Keratinocyte (primary cell): ENCODE results near the gene ZNF132. TPM values are rescaled to one million over a fixed set of nuclear protein-coding genes. Genes with fewer than 3 reads are reported as not detected.

Source experiments
- DNase-seq: peaks from one replicate; pipeline ENCODE4 v3.0.0-alpha.2; 2011; ENCODE audit warnings: low read depth, missing footprints, low spot score
- FAIRE-seq: peaks from 2 replicates; lab custom pipeline; 2011; peaks lifted over from hg19 to GRCh38; lab: Jason Lieb, UNC
- H2AFZ ChIP-seq: 2 replicates; pipeline ENCODE4 v1.6.0; 2012; ENCODE audit warnings: low read length, control low read depth, inconsistent platforms; ENCODE audit not compliant: control insufficient read depth
- H3K27ac ChIP-seq: 2 replicates; pipeline ENCODE4 v1.5.1; 2011; ENCODE audit warnings: low read length; ENCODE audit not compliant: control insufficient read depth, insufficient read depth
- H3K27me3 ChIP-seq: 3 replicates; pipeline ENCODE4 v1.6.0; 2011; ENCODE audit warnings: low read length; ENCODE audit not compliant: control insufficient read depth, insufficient read depth; ENCODE audit errors: extremely low read depth
- H3K36me3 ChIP-seq, 2 experiments: 2 replicates in 1 of 2; 3 replicates in 1 of 2; pipeline ENCODE4 v1.5.1; 2011; ENCODE audit warnings: low read length in 2 of 2, mild to moderate bottlenecking in 1 of 2; ENCODE audit not compliant: control insufficient read depth in 2 of 2, insufficient read depth in 2 of 2; ENCODE audit errors: extremely low read depth in 1 of 2
- H3K4me1 ChIP-seq: 3 replicates; pipeline ENCODE4 v1.5.1; 2011; ENCODE audit warnings: low read length; ENCODE audit not compliant: control insufficient read depth, insufficient read depth; ENCODE audit errors: extremely low read depth
- H3K4me2 ChIP-seq: 3 replicates; pipeline ENCODE4 v1.6.0; 2011; ENCODE audit warnings: low read depth, low read length; ENCODE audit not compliant: control insufficient read depth, insufficient read depth; ENCODE audit errors: extremely low read depth
- H3K4me3 ChIP-seq, 3 experiments: fragments of 200-600 bp in 1 of 3; sonication (generic) in 1 of 3; 2 replicates in 2 of 3; 3 replicates in 1 of 3; pipeline ENCODE4 v1.5.1; 2011 to 2016; ENCODE audit warnings: low read length in 3 of 3, mild to moderate bottlenecking in 3 of 3, control low read depth in 2 of 3, inconsistent platforms in 1 of 3, low read depth in 1 of 3, mixed read lengths in 1 of 3, mixed run types in 1 of 3, moderate library complexity in 1 of 3; ENCODE audit not compliant: control insufficient read depth in 2 of 3, insufficient read depth in 2 of 3; ENCODE audit errors: extremely low read depth in 1 of 3
- H3K79me2 ChIP-seq: 2 replicates; pipeline ENCODE4 v1.6.0; 2012; ENCODE audit warnings: low read length; ENCODE audit not compliant: control insufficient read depth, insufficient read depth
- H3K9ac ChIP-seq: 3 replicates; pipeline ENCODE4 v1.6.0; 2011; ENCODE audit warnings: low read length; ENCODE audit not compliant: control insufficient read depth, insufficient read depth; ENCODE audit errors: extremely low read depth
- H3K9me1 ChIP-seq: 3 replicates; pipeline ENCODE4 v1.6.0; 2011; ENCODE audit warnings: low read length; ENCODE audit not compliant: control insufficient read depth, insufficient read depth; ENCODE audit errors: extremely low read depth
- H3K9me3 ChIP-seq: 2 replicates; pipeline ENCODE4 v1.5.1; 2012; ENCODE audit warnings: low read depth, low read length; ENCODE audit not compliant: control insufficient read depth
- H4K20me1 ChIP-seq: 3 replicates; pipeline ENCODE4 v1.6.0; 2011; ENCODE audit warnings: low read length; ENCODE audit not compliant: control insufficient read depth, insufficient read depth; ENCODE audit errors: extremely low read depth
- EZH2 ChIP-seq: IDR thresholded peaks from one replicate; pipeline ENCODE4 v1.6.1; 2012; ENCODE audit warnings: inconsistent platforms, mild to moderate bottlenecking, low read length, moderate library complexity
- dilution Hi-C: fragments of 300-500 bp; cut with MboI; formaldehyde crosslinking; loops from one replicate; pipeline ENCODE4 v1.7.0; 2020; ENCODE audit warnings: low sequenced_read_pairs; ENCODE audit not compliant: extremely low pct_ligation_motif_present
- polyA plus RNA-seq, 5 experiments: library from polyadenylated mRNA; depleted of rRNA in 3 of 5; stranded (reverse) in 3 of 5; stranded (forward) in 1 of 5; unstranded in 1 of 5; fragments of >200 nt; gene quantifications; 1 replicate in 1 of 5; 2 replicates in 3 of 5; 3 replicates in 1 of 5; pipeline versions ENCODE4 v1.2.1 to v1.2.3, GENCODE V29; 2011 to 2012; ENCODE audit warnings: missing spikeins in 2 of 5, low read depth in 1 of 5, low replicate concordance in 1 of 5
- TF ChIP-seq, protein P1 (sequence below), 3 experiments: IDR thresholded peaks in 1 of 3; conservative IDR thresholded peaks in 1 of 3; optimal IDR thresholded peaks in 1 of 3; 2 replicates in 2 of 3; 3 replicates in 1 of 3; pipeline versions ENCODE3 to v1.5.1; 2011; ENCODE audit warnings: low read length in 3 of 3, mild to moderate bottlenecking in 3 of 3, moderate library complexity in 2 of 3, control low read depth in 1 of 3, inconsistent platforms in 1 of 3; ENCODE audit not compliant: insufficient read depth in 2 of 3; ENCODE audit errors: extremely low read depth in 1 of 3

ZNF132 gene
- polyA plus RNA-seq, 1 donor (not counting 4 experiments of a cell fraction or from before 2014, with no cell fraction given) = 1.6 TPM

GRCh38 chr19:58466760-58467589 lies 27.0 kb upstream of the ZNF132 start, which contains the start of gene ZNF324:
ZNF324 (plus strand) TSS chr19:58467080; CDS start chr19:58469186, 2,106 bp downstream.
- peak; percentile 87 for FAIRE-seq
- dilution Hi-C loops = no loop called here
- H3K27ac ChIP-seq = peak within 1 kb of the TSS; percentile 66

GRCh38 chr19:58466089-58466759 lies 26.3 kb upstream of the ZNF132 start:
- peaks cover 0 to 7% of the 10 kb centered on the region in 2 experiments for H3K36me3 ChIP-seq
- peaks cover 23% of the 10 kb centered on the region for H3K79me2 ChIP-seq
- TF ChIP-seq, protein P1, sequence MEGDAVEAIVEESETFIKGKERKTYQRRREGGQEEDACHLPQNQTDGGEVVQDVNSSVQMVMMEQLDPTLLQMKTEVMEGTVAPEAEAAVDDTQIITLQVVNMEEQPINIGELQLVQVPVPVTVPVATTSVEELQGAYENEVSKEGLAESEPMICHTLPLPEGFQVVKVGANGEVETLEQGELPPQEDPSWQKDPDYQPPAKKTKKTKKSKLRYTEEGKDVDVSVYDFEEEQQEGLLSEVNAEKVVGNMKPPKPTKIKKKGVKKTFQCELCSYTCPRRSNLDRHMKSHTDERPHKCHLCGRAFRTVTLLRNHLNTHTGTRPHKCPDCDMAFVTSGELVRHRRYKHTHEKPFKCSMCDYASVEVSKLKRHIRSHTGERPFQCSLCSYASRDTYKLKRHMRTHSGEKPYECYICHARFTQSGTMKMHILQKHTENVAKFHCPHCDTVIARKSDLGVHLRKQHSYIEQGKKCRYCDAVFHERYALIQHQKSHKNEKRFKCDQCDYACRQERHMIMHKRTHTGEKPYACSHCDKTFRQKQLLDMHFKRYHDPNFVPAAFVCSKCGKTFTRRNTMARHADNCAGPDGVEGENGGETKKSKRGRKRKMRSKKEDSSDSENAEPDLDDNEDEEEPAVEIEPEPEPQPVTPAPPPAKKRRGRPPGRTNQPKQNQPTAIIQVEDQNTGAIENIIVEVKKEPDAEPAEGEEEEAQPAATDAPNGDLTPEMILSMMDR (optimal IDR thresholded peaks at IDR 0.05 in 1 of 3, IDR thresholded peaks at IDR 0.05 in 1 of 3, conservative IDR thresholded peaks at IDR 0.05 in 1 of 3; ENCODE audit: extremely low read depth in 1 of 3, insufficient read depth in 2 of 3, low read length in 3 of 3) = no peak
- TF ChIP-seq EZH2 = no peak
- no peak overlapping the region for H3K27ac ChIP-seq
- H4K20me1 ChIP-seq = peaks cover 4% of the 10 kb centered on the region
- no peak for DNase-seq
- H3K4me2 ChIP-seq = peak overlapping the region; percentile 87
- no peak for FAIRE-seq
- peak overlapping the region; percentile 77 to 99 (median 89) for H3K4me3 ChIP-seq
- no peaks in the 10 kb centered on the region for H3K27me3 ChIP-seq
- H3K4me1 ChIP-seq = peaks cover 14% of the 10 kb centered on the region
- H2AFZ ChIP-seq = peak overlapping the region; percentile 97
- no peaks in the 10 kb centered on the region for H3K9me3 ChIP-seq
- H3K9ac ChIP-seq = peak overlapping the region; percentile 82
- H3K9me1 ChIP-seq = no peaks in the 10 kb centered on the region
- dilution Hi-C loops = no loop called here

More at GRCh38 chr19:58466760-58467589, 27.0 kb upstream of the ZNF132 start, which contains the start of gene ZNF324:
- Histone ChIP-seq H3K9me1 (no peaks in the 10 kb centered on the region), H3K9me3 (no peaks in the 10 kb centered on the region), H3K4me3 (peak within 1 kb of the TSS; percentile 77 to 99 (median 89)), H3K4me2 (peak within 1 kb of the TSS; percentile 87), H3K9ac (peak within 1 kb of the TSS; percentile 82), H2AFZ (peak within 1 kb of the TSS; percentile 97), H3K79me2 (peaks cover 23% of the 10 kb centered on the region), H3K4me1 (peaks cover 14% of the 10 kb centered on the region), H3K27me3 (no peaks in the 10 kb centered on the region), H3K36me3 (peaks cover 0 to 8% of the 10 kb centered on the region in 2 experiments), H4K20me1 (peaks cover 4% of the 10 kb centered on the region)
- peak; percentile 72 for DNase-seq
- TF ChIP-seq EZH2 = no peak
- TF ChIP-seq, protein P1 (optimal IDR thresholded peaks at IDR 0.05 in 1 of 3, IDR thresholded peaks at IDR 0.05 in 1 of 3, conservative IDR thresholded peaks at IDR 0.05 in 1 of 3; ENCODE audit: extremely low read depth in 1 of 3, insufficient read depth in 2 of 3, low read length in 3 of 3) = peak in 1 of 3 experiments; percentile 35
